22Rv1 (cell line): ENCODE data around the gene PTPRE.

Source experiments
- H3K27ac ChIP-seq: fragments of 450-650 bp; 2 replicates; pipeline ENCODE4 v1.5.1; 2017
- CTCF ChIP-seq: fragments of 450-650 bp; IDR thresholded peaks from 2 replicates; pipeline ENCODE4 v1.5.1; 2017; ENCODE audit warnings: mild to moderate bottlenecking
- ZFX ChIP-seq: fragments of 450-650 bp; IDR thresholded peaks from 2 replicates; pipeline ENCODE4 v1.6.1; 2017; ENCODE audit warnings: antibody characterized with exemption, borderline replicate concordance

Gene PTPRE

DNA sequence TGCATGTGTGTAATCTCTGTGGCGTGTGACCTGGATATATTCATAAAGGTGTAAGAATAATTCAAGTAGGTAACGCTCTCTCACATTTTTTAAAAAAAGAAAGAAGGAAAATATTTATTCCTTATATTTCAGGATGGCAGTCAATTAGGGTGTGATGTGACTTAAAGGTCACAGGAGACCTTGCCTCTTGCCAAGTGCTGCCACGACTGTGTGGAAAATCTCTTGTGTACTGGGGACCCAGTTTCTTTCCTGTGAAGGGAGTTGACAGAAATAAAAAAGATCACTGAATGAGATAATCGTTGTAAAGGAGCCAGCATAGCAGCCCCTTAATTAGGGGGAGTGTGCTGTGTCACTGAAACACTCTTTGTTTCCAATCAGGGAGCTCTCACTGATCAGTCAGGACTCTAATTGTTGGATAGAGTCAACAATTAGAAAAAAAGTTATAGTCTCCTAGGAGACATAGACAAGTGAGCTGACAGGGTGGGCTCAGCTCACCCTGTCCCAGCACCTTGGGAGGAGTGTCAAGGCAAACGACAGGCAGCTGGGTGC, 31.1 kb downstream of the PTPRE start:
- TF ChIP-seq ZFX (no peak), CTCF (no peak)
- no peak overlapping the region for H3K27ac ChIP-seq

DNA sequence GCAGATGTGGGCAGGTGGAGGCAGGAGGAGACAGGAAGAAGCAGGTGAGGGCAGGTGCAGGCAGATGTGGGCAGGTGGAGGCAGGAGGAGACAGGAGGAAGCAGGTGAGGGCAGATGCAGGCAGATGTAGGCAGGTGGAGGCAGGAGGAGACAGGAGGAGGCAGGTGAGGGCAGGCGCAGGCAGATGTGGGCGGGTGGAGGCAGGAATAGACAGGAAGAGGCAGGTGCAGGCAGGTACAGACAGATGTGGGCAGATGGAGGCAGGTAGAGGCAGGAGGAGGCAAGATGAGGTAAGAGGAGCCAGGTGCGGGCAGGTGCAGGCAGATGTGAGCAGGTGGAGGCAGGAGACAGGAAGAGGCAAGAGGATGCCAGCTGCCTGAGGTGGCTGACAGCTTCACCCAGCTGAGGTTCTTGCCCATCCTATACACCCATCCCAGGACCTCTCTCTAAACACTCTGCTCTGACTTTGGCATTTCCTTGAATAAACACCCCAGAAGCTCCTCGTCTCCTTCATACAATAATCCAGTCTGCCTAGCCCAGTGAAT, 33.0 kb downstream of the PTPRE start:
- TF ChIP-seq CTCF: no peak
- no peak for TF ChIP-seq ZFX
- no peak overlapping the region for H3K27ac ChIP-seq

- TF ChIP-seq CTCF (no peak), ZFX (no peak)
- no peak overlapping the region for H3K27ac ChIP-seq
Observed at GRCh38 chr10:127940866-127941640, 34.1 kb downstream of the PTPRE start.

GRCh38 chr10:127942811-127943210, 35.9 kb downstream of the PTPRE start:
- no peak overlapping the region for H3K27ac ChIP-seq

GRCh38 chr10:127943336-127943910, 36.5 kb downstream of the PTPRE start:
- TF ChIP-seq CTCF (no peak), ZFX (no peak)
- no peak overlapping the region for H3K27ac ChIP-seq

More at GRCh38 chr10:127942811-127943210, 35.9 kb downstream of the PTPRE start:
- TF ChIP-seq ZFX (no peak), CTCF (no peak)

GRCh38 chr10:127944256-127944655, 37.4 kb downstream of the PTPRE start:
- no peak overlapping the region for H3K27ac ChIP-seq
- no peak for TF ChIP-seq ZFX
- TF ChIP-seq CTCF: no peak

DNA sequence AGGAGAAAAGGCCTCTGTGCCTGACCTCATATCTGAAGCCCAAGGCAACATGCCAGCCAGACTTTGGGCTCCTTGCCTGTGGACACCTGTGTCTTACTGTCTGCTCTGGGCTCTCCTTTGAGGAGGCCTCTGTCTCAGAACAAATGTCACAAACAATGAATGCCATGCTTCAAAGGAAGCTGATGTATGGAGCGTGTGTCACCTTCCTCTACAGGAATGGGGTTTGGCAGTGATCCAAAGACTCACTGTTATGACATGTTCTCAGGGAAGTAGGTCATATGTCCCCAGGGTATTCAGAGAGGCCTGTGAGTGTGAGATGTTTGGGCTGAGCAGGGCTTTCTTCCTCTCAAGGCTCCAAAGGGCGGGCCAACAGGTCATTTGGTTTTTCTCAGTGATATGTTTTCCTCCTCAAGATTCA, 38.4 kb downstream of the PTPRE start:
- no peak overlapping the region for H3K27ac ChIP-seq
- TF ChIP-seq ZFX: no peak
- no peak for TF ChIP-seq CTCF
